ENCODE results near the gene MRPL11. TPM values are rescaled to one million over a fixed set of nuclear protein-coding genes. Genes with fewer than 3 reads are reported as not detected.

Gene MRPL11
- total RNA-seq (2021) (96.5 and 97.9 TPM in 2 replicates), Bru-seq, nascent RNA (percentile 79 among the genes with signal in this experiment), BruChase-seq, experiment 1, labeled RNA remaining after a 2-hour chase (percentile 77 among the genes with signal in this experiment), BruChase-seq, experiment 2, labeled RNA remaining after a 6-hour chase (percentile 87 among the genes with signal in this experiment)
- long read RNA-seq, transcript MRPL11-203 (5 exons, 1,527 nt) = minor isoform, 10 of 77 reads
- long read RNA-seq, transcript MRPL11-201 (5 exons, 1,605 nt) = major isoform, 52 of 77 reads
- long read RNA-seq, partial matches to known transcripts = 7 of 77 reads
- long read RNA-seq, other reads (novel, unspliced or antisense) = 7 of 77 reads

GRCh38 chr11:66438504-66439466, at the start of gene MRPL11:
Gene MRPL11, minus strand, starts transcription at chr11:66438848. Its CDS starts 94 bp downstream, at chr11:66438754.
- ChIA-PET CTCF (interaction anchor here (0.5 to 1.6 kb wide), 11 partner anchors 10 to 564 kb away, joined by 3 to 17 read pairs (median 5); partner anchors contain the start of genes DPP3, NPAS4 and PELI3), POLR2A (ENCODE audit: low non-redundant PET) (no interaction called here)
- TF ChIP-seq CTCF (conservative IDR thresholded peaks at IDR 0.05; ENCODE audit: low read depth, low read length) (peak; percentile 89), EZH2 (IDR thresholded peaks at IDR 0.05; ENCODE audit: borderline replicate concordance, low read depth, low read length, poor library complexity, severe bottlenecking) (no peak)
- no TSS peak for BruUV-seq (replicated peaks)
- peak within 1 kb of the TSS; percentile 85 for H3K27ac ChIP-seq (ENCODE audit: low read depth, low read length, poor library complexity, severe bottlenecking)
- peaks cover 5% of the 10 kb centered on the region for H3K9me3 ChIP-seq (ENCODE audit: low read depth, low read length, poor library complexity, severe bottlenecking)
- H3K4me3 ChIP-seq (ENCODE audit: low read depth, low read length, poor library complexity, severe bottlenecking) = peak within 1 kb of the TSS; percentile 66
- DNase-seq (ENCODE audit: low spot score) = peak; percentile 97
- peaks cover 4% of the 10 kb centered on the region for H3K4me1 ChIP-seq (ENCODE audit: insufficient read depth, low read length, poor library complexity, severe bottlenecking)
- no peaks in the 10 kb centered on the region for H3K27me3 ChIP-seq (replicated peaks; ENCODE audit: insufficient read depth, low read depth, low read length, poor library complexity)
- intact Hi-C loops (cut with micrococcal nuclease; ENCODE audit: unreplicated experiment) = loop anchor here (2.0 to 5.0 kb wide), 2 partner anchors 30 to 51 kb away; no protein-coding TSS in a partner anchor
- peaks cover 25% of the 10 kb centered on the region for H3K36me3 ChIP-seq (ENCODE audit: insufficient read depth, low read length, poor library complexity, severe bottlenecking)

GRCh38 chr11:66484806-66485380, 46.2 kb upstream of the MRPL11 start:
- BruUV-seq (replicated peaks) = no TSS peak
- intact Hi-C loops (cut with micrococcal nuclease; ENCODE audit: unreplicated experiment) = no loop called here

More at GRCh38 chr11:66484806-66485380, 46.2 kb upstream of the MRPL11 start:
- no peaks in the 10 kb centered on the region for H3K9me3 ChIP-seq (ENCODE audit: low read depth, low read length, poor library complexity, severe bottlenecking)
- CTCF ChIA-PET = no interaction called here
- no peak for DNase-seq (ENCODE audit: low spot score)
- peaks cover 3% of the 10 kb centered on the region for H3K36me3 ChIP-seq (ENCODE audit: insufficient read depth, low read length, poor library complexity, severe bottlenecking)
- H3K4me3 ChIP-seq (ENCODE audit: low read depth, low read length, poor library complexity, severe bottlenecking) = no peak overlapping the region
- no peaks in the 10 kb centered on the region for H3K4me1 ChIP-seq (ENCODE audit: insufficient read depth, low read length, poor library complexity, severe bottlenecking)
- TF ChIP-seq EZH2 (IDR thresholded peaks at IDR 0.05; ENCODE audit: borderline replicate concordance, low read depth, low read length, poor library complexity, severe bottlenecking) (no peak), CTCF (conservative IDR thresholded peaks at IDR 0.05; ENCODE audit: low read depth, low read length) (no peak)
- H3K27ac ChIP-seq (ENCODE audit: low read depth, low read length, poor library complexity, severe bottlenecking) = no peak overlapping the region
- H3K27me3 ChIP-seq (replicated peaks; ENCODE audit: insufficient read depth, low read depth, low read length, poor library complexity) = no peaks in the 10 kb centered on the region
- POLR2A ChIA-PET (ENCODE audit: low non-redundant PET) = no interaction called here
